Activated CD4-positive, alpha-beta memory T cell treated with anti-CD3 and anti-CD28 coated beads for 36 hours (primary cell): ENCODE results near the gene HECTD4. TPM values are rescaled to one million over a fixed set of nuclear protein-coding genes. Genes with fewer than 3 reads are reported as not detected.

Experiments
- CTCF ChIA-PET: fragments of 350-600 bp; sonication (Branson Sonifier 250); formaldehyde crosslinking; loops from one replicate; lab custom pipeline; 2021; ENCODE audit warnings: antibody characterized with exemption, inconsistent platforms; lab: Charles Lee
- POLR2A ChIA-PET: fragments of 350-600 bp; sonication (Branson Sonifier 250); formaldehyde crosslinking; loops from one replicate; lab custom pipeline; 2021; ENCODE audit warnings: antibody characterized with exemption; lab: Charles Lee
- DNase-seq: peaks from one replicate; pipeline ENCODE4 v3.0.0-alpha.2; 2020
- H3K27ac Mint-ChIP-seq: one replicate; pipeline ENCODE4 v1.8.0; 2021; ENCODE audit warnings: mixed read lengths
- H3K27me3 Mint-ChIP-seq: one replicate; pipeline ENCODE4 v1.8.0; 2021; ENCODE audit warnings: mixed read lengths
- H3K36me3 Mint-ChIP-seq: one replicate; pipeline ENCODE4 v1.8.0; 2021; ENCODE audit warnings: mixed read lengths
- H3K4me1 Mint-ChIP-seq: one replicate; pipeline ENCODE4 v1.8.0; 2021; ENCODE audit warnings: low read depth, mixed read lengths
- H3K4me3 Mint-ChIP-seq: one replicate; pipeline ENCODE4 v1.8.0; 2021; ENCODE audit warnings: mild to moderate bottlenecking, mixed read lengths
- H3K9me3 Mint-ChIP-seq: one replicate; pipeline ENCODE4 v1.8.0; 2021; ENCODE audit warnings: mixed read lengths
- intact Hi-C: fragments of 100-400 bp; cut with micrococcal nuclease; formaldehyde crosslinking; loops from one replicate; pipeline ENCODE4 v1.15.1; 2023
- total RNA-seq, 2 experiments: library from RNA; stranded (reverse); gene quantifications; one replicate each; pipeline ENCODE4 v1.2.3, GENCODE V29; 2021

Gene HECTD4
- total RNA-seq, 2 experiments from 2014 or later, result 24.0 to 24.4 TPM

GRCh38 chr12:112327209-112327938, 54.9 kb downstream of the HECTD4 start:
- ChIA-PET POLR2A (no interaction called here), CTCF (no interaction called here)
- Mint-ChIP-seq H3K36me3 (no peaks in the 10 kb centered on the region), H3K4me3 (no peak overlapping the region), H3K9me3 (no peaks in the 10 kb centered on the region), H3K4me1 (peaks cover 13% of the 10 kb centered on the region), H3K27me3 (no peaks in the 10 kb centered on the region), H3K27ac (no peak overlapping the region)
- intact Hi-C loops, result no loop called here
- DNase-seq, result no peak

GRCh38 chr12:112325622-112326207, 56.5 kb downstream of the HECTD4 start:
- ChIA-PET CTCF (no interaction called here), POLR2A (no interaction called here)
- Mint-ChIP-seq H3K27ac (no peak overlapping the region), H3K36me3 (no peaks in the 10 kb centered on the region), H3K4me1 (peaks cover 13% of the 10 kb centered on the region), H3K4me3 (no peak overlapping the region), H3K27me3 (no peaks in the 10 kb centered on the region), H3K9me3 (no peaks in the 10 kb centered on the region)
- no peak for DNase-seq
- intact Hi-C loops, result no loop called here

- peaks cover 13% of the 10 kb centered on the region for H3K4me1 Mint-ChIP-seq
- H3K27me3 Mint-ChIP-seq, result no peaks in the 10 kb centered on the region
- intact Hi-C loops, result no loop called here
- H3K27ac Mint-ChIP-seq, result no peak overlapping the region
- ChIA-PET CTCF (no interaction called here), POLR2A (no interaction called here)
- H3K36me3 Mint-ChIP-seq, result no peaks in the 10 kb centered on the region
- no peak for DNase-seq
- no peak overlapping the region for H3K4me3 Mint-ChIP-seq
- H3K9me3 Mint-ChIP-seq, result no peaks in the 10 kb centered on the region
Measured at GRCh38 chr12:112325157-112325556, 57.1 kb downstream of the HECTD4 start.

- peaks cover 2% of the 10 kb centered on the region for H3K36me3 Mint-ChIP-seq
- no peak for DNase-seq
- POLR2A ChIA-PET, result interaction anchor here (0.8 kb wide), 1 partner anchor 862 kb away, joined by 3 read pairs; no protein-coding TSS in a partner anchor
- no peak overlapping the region for H3K4me3 Mint-ChIP-seq
- CTCF ChIA-PET, result interaction anchor here (0.6 kb wide), 1 partner anchor 83 kb away, joined by 3 read pairs; no protein-coding TSS in a partner anchor
- no peak overlapping the region for H3K27ac Mint-ChIP-seq
- H3K4me1 Mint-ChIP-seq, result peaks cover 13% of the 10 kb centered on the region
- H3K27me3 Mint-ChIP-seq, result no peaks in the 10 kb centered on the region
- H3K9me3 Mint-ChIP-seq, result no peaks in the 10 kb centered on the region
- intact Hi-C loops, result no loop called here
Measured at GRCh38 chr12:112322882-112323547, 59.2 kb downstream of the HECTD4 start.

GRCh38 chr12:112322441-112322840, 59.8 kb downstream of the HECTD4 start:
- Mint-ChIP-seq H3K27ac (no peak overlapping the region), H3K4me3 (no peak overlapping the region), H3K9me3 (no peaks in the 10 kb centered on the region), H3K4me1 (peaks cover 13% of the 10 kb centered on the region), H3K36me3 (peaks cover 2% of the 10 kb centered on the region), H3K27me3 (no peaks in the 10 kb centered on the region)
- intact Hi-C loops, result no loop called here
- ChIA-PET CTCF (interaction anchor here (0.6 to 1.3 kb wide), 2 partner anchors 13 to 83 kb away, joined by 3 to 4 read pairs; no protein-coding TSS in a partner anchor), POLR2A (interaction anchor here (0.8 kb wide), 1 partner anchor 862 kb away, joined by 3 read pairs; no protein-coding TSS in a partner anchor)
- DNase-seq, result no peak

- H3K4me1 Mint-ChIP-seq, result peaks cover 13% of the 10 kb centered on the region
Measured at GRCh38 chr12:112321245-112321644, 61.0 kb downstream of the HECTD4 start.

GRCh38 chr12:112319395-112319794, 62.8 kb downstream of the HECTD4 start:
- peaks cover 9% of the 10 kb centered on the region for H3K4me1 Mint-ChIP-seq
- H3K4me3 Mint-ChIP-seq, result no peak overlapping the region
- DNase-seq, result no peak
- no peaks in the 10 kb centered on the region for H3K27me3 Mint-ChIP-seq
- ChIA-PET CTCF (no interaction called here), POLR2A (no interaction called here)
- intact Hi-C loops, result no loop called here
- H3K27ac Mint-ChIP-seq, result no peak overlapping the region
- H3K36me3 Mint-ChIP-seq, result peaks cover 2% of the 10 kb centered on the region
- no peaks in the 10 kb centered on the region for H3K9me3 Mint-ChIP-seq

More at GRCh38 chr12:112321245-112321644, 61.0 kb downstream of the HECTD4 start:
- Mint-ChIP-seq H3K27ac (no peak overlapping the region), H3K27me3 (no peaks in the 10 kb centered on the region), H3K9me3 (no peaks in the 10 kb centered on the region), H3K36me3 (peaks cover 2% of the 10 kb centered on the region), H3K4me3 (no peak overlapping the region)
- POLR2A ChIA-PET, result no interaction called here
- CTCF ChIA-PET, result interaction anchor here (1.3 kb wide), 1 partner anchor 11 kb away, joined by 4 read pairs; no protein-coding TSS in a partner anchor
- intact Hi-C loops, result no loop called here
- DNase-seq, result no peak

- H3K36me3 Mint-ChIP-seq, result peaks cover 6% of the 10 kb centered on the region
- ChIA-PET POLR2A (no interaction called here), CTCF (no interaction called here)
- H3K4me3 Mint-ChIP-seq, result no peak overlapping the region
- no peaks in the 10 kb centered on the region for H3K27me3 Mint-ChIP-seq
- no peak overlapping the region for H3K27ac Mint-ChIP-seq
- intact Hi-C loops, result no loop called here
- no peaks in the 10 kb centered on the region for H3K9me3 Mint-ChIP-seq
- no peaks in the 10 kb centered on the region for H3K4me1 Mint-ChIP-seq
- no peak for DNase-seq
Measured at GRCh38 chr12:112317481-112317880, 64.8 kb downstream of the HECTD4 start.

GRCh38 chr12:112314981-112315380, 67.2 kb downstream of the HECTD4 start:
- peaks cover 4% of the 10 kb centered on the region for H3K4me1 Mint-ChIP-seq
- no peaks in the 10 kb centered on the region for H3K27me3 Mint-ChIP-seq
- no peaks in the 10 kb centered on the region for H3K9me3 Mint-ChIP-seq
- POLR2A ChIA-PET, result no interaction called here
- no peak overlapping the region for H3K4me3 Mint-ChIP-seq
- DNase-seq, result no peak
- CTCF ChIA-PET, result no interaction called here
- H3K27ac Mint-ChIP-seq, result no peak overlapping the region
- intact Hi-C loops, result no loop called here
- H3K36me3 Mint-ChIP-seq, result peaks cover 14% of the 10 kb centered on the region

- intact Hi-C loops, result no loop called here
- Mint-ChIP-seq H3K4me1 (peaks cover 5% of the 10 kb centered on the region), H3K4me3 (no peak overlapping the region), H3K9me3 (no peaks in the 10 kb centered on the region), H3K27ac (no peak overlapping the region), H3K36me3 (peaks cover 19% of the 10 kb centered on the region), H3K27me3 (no peaks in the 10 kb centered on the region)
- CTCF ChIA-PET, result interaction anchor here (1.0 to 1.2 kb wide), 3 partner anchors 12 to 91 kb away, joined by 3 to 4 read pairs (median 3); no protein-coding TSS in a partner anchor
- POLR2A ChIA-PET, result no interaction called here
- DNase-seq, result no peak
Measured at GRCh38 chr12:112309797-112310196, 72.4 kb downstream of the HECTD4 start.

GRCh38 chr12:112308652-112309051, 73.6 kb downstream of the HECTD4 start:
- Mint-ChIP-seq H3K4me1 (peaks cover 5% of the 10 kb centered on the region), H3K9me3 (no peaks in the 10 kb centered on the region), H3K36me3 (peaks cover 19% of the 10 kb centered on the region), H3K4me3 (no peak overlapping the region), H3K27me3 (no peaks in the 10 kb centered on the region), H3K27ac (no peak overlapping the region)
- POLR2A ChIA-PET, result no interaction called here
- DNase-seq, result no peak
- intact Hi-C loops, result no loop called here
- CTCF ChIA-PET, result interaction anchor here (0.8 kb wide), 1 partner anchor 78 kb away, joined by 3 read pairs; no protein-coding TSS in a partner anchor

GRCh38 chr12:112308161-112308560, 74.1 kb downstream of the HECTD4 start:
- no peak for DNase-seq

More at GRCh38 chr12:112308161-112308560, 74.1 kb downstream of the HECTD4 start:
- H3K4me3 Mint-ChIP-seq, result no peak overlapping the region
- no peaks in the 10 kb centered on the region for H3K27me3 Mint-ChIP-seq
- H3K36me3 Mint-ChIP-seq, result peaks cover 21% of the 10 kb centered on the region
- no peak overlapping the region for H3K27ac Mint-ChIP-seq
- CTCF ChIA-PET, result interaction anchor here (0.7 to 0.8 kb wide), 2 partner anchors 79 to 209 kb away, joined by 3 read pairs; no protein-coding TSS in a partner anchor
- POLR2A ChIA-PET, result no interaction called here
- no peaks in the 10 kb centered on the region for H3K9me3 Mint-ChIP-seq
- intact Hi-C loops, result no loop called here
- peaks cover 9% of the 10 kb centered on the region for H3K4me1 Mint-ChIP-seq
